Adrenal gland (tissue), 12 donors: ENCODE results near the gene CTXND1. TPM values are rescaled to one million over a fixed set of nuclear protein-coding genes. Genes with fewer than 3 reads are reported as not detected.

Experiments
- DNase-seq, 7 donors: peaks; one replicate each; pipeline ENCODE4 v3.0.0-alpha.2; 2019 to 2020
- H3K27ac ChIP-seq, 5 donors: fragments of 200-600 bp; sonication (generic) in 4 of 5; 1 replicate in 3 of 5; 2 replicates in 2 of 5; pipeline versions ENCODE4 v1.5.1 to v1.8.0; 2016 to 2020; ENCODE audit warnings: mild to moderate bottlenecking in 1 of 5
- H3K27me3 ChIP-seq: fragments of 200-600 bp; 2 replicates; pipeline ENCODE4 v1.8.0; 2021
- H3K36me3 ChIP-seq, 2 donors: fragments of 200-600 bp; replicated peaks in 1 of 2; 1 replicate in 1 of 2; 2 replicates in 1 of 2; pipeline versions ENCODE4 v1.5.1 to v1.8.0; 2018 to 2022
- H3K4me1 ChIP-seq, 2 donors: fragments of 200-600 bp; replicated peaks in 1 of 2; 1 replicate in 1 of 2; 2 replicates in 1 of 2; pipeline versions ENCODE4 v1.5.1 to v1.8.0; 2018 to 2021
- H3K4me3 ChIP-seq, 4 donors: fragments of 200-600 bp; sonication (generic) in 3 of 4; one replicate each; pipeline ENCODE4 v1.5.1; 2016 to 2018
- H3K9me3 ChIP-seq, 3 donors: fragments of 200-600 bp; sonication (generic) in 1 of 3; replicated peaks in 1 of 3; 1 replicate in 2 of 3; 2 replicates in 1 of 3; pipeline versions ENCODE4 v1.5.1 to v1.8.0; 2016 to 2021
- CTCF ChIP-seq, 6 experiments: fragments of 450-650 bp in 4 of 6; fragments of 200-600 bp in 2 of 6; sonication (generic) in 1 of 6; IDR thresholded peaks; 1 replicate in 5 of 6; 2 replicates in 1 of 6; pipeline versions ENCODE4 v1.5.1 to v1.8.0; 2016 to 2021; ENCODE audit warnings: antibody characterized with exemption in 6 of 6, mild to moderate bottlenecking in 2 of 6, moderate library complexity in 1 of 6
- POLR2A ChIP-seq, 2 donors: fragments of 450-650 bp; IDR thresholded peaks; one replicate each; pipeline ENCODE4 v1.6.1; 2017; ENCODE audit warnings: antibody characterized with exemption in 2 of 2, mild to moderate bottlenecking in 2 of 2, moderate library complexity in 1 of 2
- WGBS, 4 donors: extraction: QIAGEN DNeasy Blood & Tissue Kit in 2 of 4; methylation state at CpG; one replicate each; pipeline versions ENCODE4 v1.1.5 to v1.1.7; 2013 to 2017; 5-methylcytosine and 5-hydroxymethylcytosine counted together
- intact Hi-C, 2 donors: fragments of 100-400 bp; cut with DNase I; formaldehyde crosslinking; loops; one replicate each; pipeline versions ENCODE4 v1.14.1 to v1.15.0; 2022 to 2023
- polyA plus RNA-seq, 3 donors: library from polyadenylated mRNA; stranded (reverse); fragments of 200-250 nt in 2 of 3; fragments of 350-450 nt in 1 of 3; fragmentation: Illumina TruSeq in 1 of 3; extraction: RNeasy Lipid Tissue Mini Kit (QIAGEN cat#74804) in 1 of 3; gene quantifications; one replicate each; pipeline ENCODE4 v1.2.3, GENCODE V29; 2013 to 2014
- total RNA-seq, 9 donors: library from RNA; depleted of rRNA in 4 of 9; stranded (reverse); fragments of >200 nt in 4 of 9; fragments of 120-200 nt in 1 of 9; fragmentation: NEBNext Ultra II Directional in 1 of 9; extraction: Animal tissue kit (Norgen Biotek cat#: 25700) in 1 of 9; gene quantifications; one replicate each; pipeline versions ENCODE4 v1.1.0 to v1.2.4, GENCODE V29; 2013 to 2023
- donor health status: healthy with polysubstance abuse.
- donor health status: Bipolar disorder and iron deficiency.
- donor health status: DM: yes; HTN: yes; CAD: no.
- donor health status: DM: no; HTN: no; CAD: no.
- donor health status: DM: no; HTN: no; CAD: no.
- donor health status: DM: yes; HTN: yes; CAD: no.

CTXND1 gene
- total and polyA plus RNA-seq, 12 donors = 0.55 to 17.4 (median 4.3) TPM

GRCh38 chr15:80180986-80181385 is 71.0 kb downstream of the CTXND1 start:
- H3K36me3 ChIP-seq = peaks cover 0 to 41% of the 10 kb centered on the region in 2 donors
- peak overlapping the region in 1 of 5 donors; percentile 86 for H3K27ac ChIP-seq
- intact Hi-C loops = no loop called here
- DNase-seq = no peak
- no peak for TF ChIP-seq CTCF (IDR thresholded peaks at IDR 0.05)
- TF ChIP-seq POLR2A (IDR thresholded peaks at IDR 0.05) = no peak
- no peak overlapping the region for H3K4me3 ChIP-seq
- H3K9me3 ChIP-seq = no peaks in the 10 kb centered on the region
- WGBS, 4 donors = 91 to 96% (median 93%) methylated on average over 10 of the region's 10 CpGs
- H3K4me1 ChIP-seq = peaks cover 17 to 47% of the 10 kb centered on the region in 2 donors
- no peaks in the 10 kb centered on the region for H3K27me3 ChIP-seq

GRCh38 chr15:80180468-80180867 is 71.5 kb downstream of the CTXND1 start:
- H3K36me3 ChIP-seq = peaks cover 0 to 43% of the 10 kb centered on the region in 2 donors
- intact Hi-C loops = no loop called here
- no peak overlapping the region for H3K4me3 ChIP-seq
- 58 to 81% (median 61%) methylated on average over 5 to 7 of the region's 7 CpGs for WGBS, 4 donors
- no peak for TF ChIP-seq CTCF (IDR thresholded peaks at IDR 0.05)
- TF ChIP-seq POLR2A (IDR thresholded peaks at IDR 0.05) = no peak
- peak overlapping the region in 3 of 5 donors; percentile 80 to 86 (median 84) for H3K27ac ChIP-seq
- peaks cover 17 to 47% of the 10 kb centered on the region in 2 donors for H3K4me1 ChIP-seq
- no peaks in the 10 kb centered on the region for H3K27me3 ChIP-seq
- H3K9me3 ChIP-seq = no peaks in the 10 kb centered on the region
- no peak for DNase-seq

- intact Hi-C loops = loop anchor here in 1 of 2 donors (10.0 kb wide), 1 partner anchor 115 kb away; no protein-coding TSS in a partner anchor
- WGBS, 4 donors = 94 to 96% (median 95%) methylated on average over 5 to 16 of the region's 16 CpGs
Observed at GRCh38 chr15:80179935-80180334, 72.1 kb downstream of the CTXND1 start.

More at GRCh38 chr15:80179935-80180334, 72.1 kb downstream of the CTXND1 start:
- Histone ChIP-seq H3K4me3 (no peak overlapping the region), H3K4me1 (peaks cover 17 to 47% of the 10 kb centered on the region in 2 donors), H3K9me3 (no peaks in the 10 kb centered on the region), H3K27ac (peak overlapping the region in 4 of 5 donors; percentile 62 to 86 (median 82)), H3K36me3 (peaks cover 0 to 49% of the 10 kb centered on the region in 2 donors), H3K27me3 (no peaks in the 10 kb centered on the region)
- TF ChIP-seq POLR2A (IDR thresholded peaks at IDR 0.05) (no peak), CTCF (IDR thresholded peaks at IDR 0.05) (no peak)
- DNase-seq = no peak
